HepG2 (cell line): ENCODE data around the gene C16orf86. TPM values are rescaled to one million over a fixed set of nuclear protein-coding genes. Genes with fewer than 3 reads are reported as not detected.

ENCODE experiments used
- FLYWCH1 ChIP-seq: sonication (generic); formaldehyde crosslinking; IDR thresholded peaks from 2 replicates; pipeline ENCODE4 v1.8.1; 2023; ENCODE audit warnings: mild to moderate bottlenecking, missing genetic modification reagents
- GABPB1 ChIP-seq: IDR thresholded peaks from 2 replicates; pipeline ENCODE4 v1.6.1; 2016; ENCODE audit warnings: mild to moderate bottlenecking, missing genetic modification reagents, moderate library complexity, missing compliant biosample characterization
- HHEX ChIP-seq: IDR thresholded peaks from 2 replicates; pipeline ENCODE4 v1.6.1; 2016; ENCODE audit warnings: control low read depth
- KAT2B ChIP-seq: fragments of 150-350 bp; IDR thresholded peaks from 2 replicates; pipeline ENCODE4 v1.6.1; 2014; ENCODE audit warnings: low read depth, low read length, borderline replicate concordance
- PCBP1 ChIP-seq: fragments of 200-400 bp; formaldehyde crosslinking; IDR thresholded peaks from 2 replicates; pipeline ENCODE4 v1.6.1; 2017; ENCODE audit warnings: mild to moderate bottlenecking, low read depth, low read length, borderline replicate concordance
- PHF20 ChIP-seq: sonication (generic); formaldehyde crosslinking; IDR thresholded peaks from 2 replicates; pipeline ENCODE4 v1.5.0; 2020; ENCODE audit warnings: mild to moderate bottlenecking, missing genetic modification reagents
- POGZ ChIP-seq: sonication (generic); formaldehyde crosslinking; IDR thresholded peaks from 2 replicates; pipeline ENCODE4 v1.4.0; 2020; ENCODE audit warnings: mild to moderate bottlenecking, missing genetic modification reagents
- RARA ChIP-seq: IDR thresholded peaks from 2 replicates; pipeline ENCODE4 v1.6.1; 2016; ENCODE audit warnings: missing genetic modification reagents, missing compliant biosample characterization
- RARG ChIP-seq: sonication (generic); formaldehyde crosslinking; IDR thresholded peaks from 2 replicates; pipeline ENCODE4 v1.4.0; 2020; ENCODE audit warnings: low read depth, mild to moderate bottlenecking, missing genetic modification reagents
- RELA ChIP-seq: sonication (generic); formaldehyde crosslinking; IDR thresholded peaks from 2 replicates; pipeline ENCODE4 v1.4.0; 2020; ENCODE audit warnings: missing genetic modification reagents
- SMAD1 ChIP-seq: sonication (generic); formaldehyde crosslinking; IDR thresholded peaks from 2 replicates; pipeline ENCODE4 v1.4.0; 2020; ENCODE audit warnings: missing genetic modification reagents, low read depth, mild to moderate bottlenecking, borderline replicate concordance
- SP5 ChIP-seq: IDR thresholded peaks from 2 replicates; pipeline ENCODE4 v1.6.1; 2016; ENCODE audit warnings: low read depth, borderline replicate concordance
- SRF ChIP-seq: IDR thresholded peaks from 2 replicates; pipeline ENCODE4 v1.6.1; 2011; ENCODE audit warnings: mild to moderate bottlenecking, low read depth, low read length, moderate library complexity
- SRSF9 ChIP-seq: fragments of 200-400 bp; formaldehyde crosslinking; IDR thresholded peaks from 2 replicates; pipeline ENCODE4 v1.6.1; 2018; ENCODE audit warnings: borderline replicate concordance, mild to moderate bottlenecking, low read depth, low read length; ENCODE audit not compliant: insufficient read depth, poor library complexity, severe bottlenecking
- TARDBP ChIP-seq: sonication (generic); formaldehyde crosslinking; IDR thresholded peaks from 2 replicates; pipeline ENCODE4 v1.8.0; 2022; ENCODE audit warnings: mild to moderate bottlenecking, missing genetic modification reagents
- TRIM24 ChIP-seq: sonication (generic); formaldehyde crosslinking; IDR thresholded peaks from 2 replicates; pipeline ENCODE4 v1.8.0; 2022; ENCODE audit warnings: mild to moderate bottlenecking, missing genetic modification reagents
- ZFP36L1 ChIP-seq: sonication (generic); formaldehyde crosslinking; IDR thresholded peaks from 2 replicates; pipeline ENCODE4 v1.8.0; 2022; ENCODE audit warnings: mild to moderate bottlenecking, missing genetic modification reagents, moderate library complexity
- ZMYM3 ChIP-seq: sonication (generic); formaldehyde crosslinking; IDR thresholded peaks from 2 replicates; pipeline ENCODE4 v1.5.1; 2020; ENCODE audit warnings: mild to moderate bottlenecking, missing genetic modification reagents
- ZNF616 ChIP-seq: sonication (generic); formaldehyde crosslinking; IDR thresholded peaks from 2 replicates; pipeline ENCODE4 v1.5.0; 2020; ENCODE audit warnings: low read depth, mild to moderate bottlenecking, missing genetic modification reagents
- polyA plus RNA-seq, 8 experiments: library from polyadenylated mRNA; depleted of rRNA in 3 of 8; stranded (reverse) in 7 of 8; unstranded in 1 of 8; fragments of >200 nt; fragmentation: Illumina TruSeq in 4 of 8; extraction: Trizol in 4 of 8; gene quantifications; 2 replicates each; pipeline versions ENCODE4 v1.2.1 to v1.2.3, GENCODE V29; 2011 to 2016; ENCODE audit warnings: low read depth in 4 of 8, missing spikeins in 1 of 8, mixed read lengths in 1 of 8; ENCODE audit not compliant: insufficient read depth in 1 of 8
- total RNA-seq, 5 experiments: library from RNA; depleted of rRNA; stranded (reverse); fragments of >200 nt; fragmentation: Illumina TruSeq; extraction: Trizol; gene quantifications; 2 replicates each; pipeline ENCODE4 v1.2.3, GENCODE V29; 2016; ENCODE audit warnings: low read depth in 1 of 5
- TF ChIP-seq, protein P1 (sequence below): sonication (generic); formaldehyde crosslinking; IDR thresholded peaks from 2 replicates; pipeline ENCODE4 v1.4.0; 2020; ENCODE audit warnings: missing genetic modification reagents
- TF ChIP-seq, protein P2 (sequence below): sonication (generic); formaldehyde crosslinking; IDR thresholded peaks from 2 replicates; pipeline ENCODE4 v1.5.0; 2020; ENCODE audit warnings: mild to moderate bottlenecking, missing genetic modification reagents, borderline replicate concordance
- TF ChIP-seq, protein P3 (sequence below): IDR thresholded peaks from 2 replicates; pipeline ENCODE4 v1.6.1; 2016; ENCODE audit warnings: low read depth, borderline replicate concordance
- TF ChIP-seq, protein P4 (sequence below): fragments of 450-650 bp; IDR thresholded peaks from 2 replicates; pipeline ENCODE4 v1.6.1; 2017; ENCODE audit warnings: mild to moderate bottlenecking
- TF ChIP-seq, protein P5 (sequence below): sonication (generic); formaldehyde crosslinking; IDR thresholded peaks from 2 replicates; pipeline ENCODE4 v1.4.0; 2020; ENCODE audit warnings: missing genetic modification reagents

The C16orf86 gene
- total and polyA plus RNA-seq, 2 of the 13 experiments (the other 11 are each of a cell fraction or from before 2014, with no cell fraction given): 1.5 to 3.1 TPM

DNA sequence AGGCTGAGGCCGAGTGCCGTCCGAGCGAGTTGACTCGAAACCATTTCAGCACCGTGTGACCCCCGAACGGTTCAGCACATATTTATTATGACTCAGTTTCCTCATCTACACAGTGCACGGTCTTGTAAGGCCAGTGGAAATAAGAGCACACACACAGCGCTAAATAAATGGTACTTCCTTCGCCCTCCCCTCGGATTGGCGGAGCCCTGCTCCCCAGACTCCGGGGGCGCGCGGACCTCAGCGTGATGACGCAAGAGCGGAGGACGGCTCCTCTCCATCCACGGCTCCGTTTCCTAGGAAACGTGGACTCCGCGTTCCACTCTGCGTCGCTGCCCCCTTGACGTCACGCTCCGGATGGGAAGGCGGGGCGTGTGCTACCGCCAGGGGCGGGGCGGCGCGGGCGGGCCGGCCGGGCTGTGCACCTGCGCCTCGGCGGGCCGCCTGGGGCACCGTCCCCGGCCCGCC is 6.0 kb upstream of the C16orf86 start, which contains the start of gene PARD6A (continued):
- TF ChIP-seq HHEX (CRISPR knock-in tag): no peak
- TF ChIP-seq, protein P1, sequence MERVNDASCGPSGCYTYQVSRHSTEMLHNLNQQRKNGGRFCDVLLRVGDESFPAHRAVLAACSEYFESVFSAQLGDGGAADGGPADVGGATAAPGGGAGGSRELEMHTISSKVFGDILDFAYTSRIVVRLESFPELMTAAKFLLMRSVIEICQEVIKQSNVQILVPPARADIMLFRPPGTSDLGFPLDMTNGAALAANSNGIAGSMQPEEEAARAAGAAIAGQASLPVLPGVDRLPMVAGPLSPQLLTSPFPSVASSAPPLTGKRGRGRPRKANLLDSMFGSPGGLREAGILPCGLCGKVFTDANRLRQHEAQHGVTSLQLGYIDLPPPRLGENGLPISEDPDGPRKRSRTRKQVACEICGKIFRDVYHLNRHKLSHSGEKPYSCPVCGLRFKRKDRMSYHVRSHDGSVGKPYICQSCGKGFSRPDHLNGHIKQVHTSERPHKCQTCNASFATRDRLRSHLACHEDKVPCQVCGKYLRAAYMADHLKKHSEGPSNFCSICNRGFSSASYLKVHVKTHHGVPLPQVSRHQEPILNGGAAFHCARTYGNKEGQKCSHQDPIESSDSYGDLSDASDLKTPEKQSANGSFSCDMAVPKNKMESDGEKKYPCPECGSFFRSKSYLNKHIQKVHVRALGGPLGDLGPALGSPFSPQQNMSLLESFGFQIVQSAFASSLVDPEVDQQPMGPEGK: peak; percentile 83
- TF ChIP-seq, protein P2, sequence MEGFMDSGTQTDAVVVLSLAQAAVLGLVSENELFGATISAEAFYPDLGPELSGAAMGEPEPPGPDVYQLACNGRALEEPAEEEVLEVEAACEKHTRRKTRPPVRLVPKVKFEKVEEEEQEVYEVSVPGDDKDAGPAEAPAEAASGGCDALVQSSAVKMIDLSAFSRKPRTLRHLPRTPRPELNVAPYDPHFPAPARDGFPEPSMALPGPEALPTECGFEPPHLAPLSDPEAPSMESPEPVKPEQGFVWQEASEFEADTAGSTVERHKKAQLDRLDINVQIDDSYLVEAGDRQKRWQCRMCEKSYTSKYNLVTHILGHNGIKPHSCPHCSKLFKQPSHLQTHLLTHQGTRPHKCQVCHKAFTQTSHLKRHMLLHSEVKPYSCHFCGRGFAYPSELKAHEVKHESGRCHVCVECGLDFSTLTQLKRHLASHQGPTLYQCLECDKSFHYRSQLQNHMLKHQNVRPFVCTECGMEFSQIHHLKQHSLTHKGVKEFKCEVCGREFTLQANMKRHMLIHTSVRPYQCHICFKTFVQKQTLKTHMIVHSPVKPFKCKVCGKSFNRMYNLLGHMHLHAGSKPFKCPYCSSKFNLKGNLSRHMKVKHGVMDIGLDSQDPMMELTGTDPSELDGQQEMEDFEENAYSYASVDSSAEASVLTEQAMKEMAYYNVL (CRISPR knock-in tag): 0 out of 2 replicates have a peak, but pooled peaks have one; percentile 49
- no peak for TF ChIP-seq SRSF9
- TF ChIP-seq, protein P3, sequence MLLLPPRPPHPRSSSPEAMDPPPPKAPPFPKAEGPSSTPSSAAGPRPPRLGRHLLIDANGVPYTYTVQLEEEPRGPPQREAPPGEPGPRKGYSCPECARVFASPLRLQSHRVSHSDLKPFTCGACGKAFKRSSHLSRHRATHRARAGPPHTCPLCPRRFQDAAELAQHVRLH (CRISPR knock-in tag): no peak
- TF ChIP-seq PCBP1: no peak
- 0 out of 2 replicates have a peak, but pooled peaks have one; percentile 14 for TF ChIP-seq TARDBP (CRISPR knock-in tag)
- no peak; the same call in 1 of the 2 replicates for TF ChIP-seq RELA
- TF ChIP-seq SP5 (CRISPR knock-in tag): peak; percentile 37; the same call in 1 of the 2 replicates
- no peak; the same call in none of the 2 replicates for TF ChIP-seq PHF20 (CRISPR knock-in tag)
- TF ChIP-seq ZFP36L1: peak; percentile 91
- no peak for TF ChIP-seq ZNF616 (CRISPR knock-in tag)
- no peak for TF ChIP-seq FLYWCH1 (CRISPR knock-in tag)
- TF ChIP-seq, protein P4, sequence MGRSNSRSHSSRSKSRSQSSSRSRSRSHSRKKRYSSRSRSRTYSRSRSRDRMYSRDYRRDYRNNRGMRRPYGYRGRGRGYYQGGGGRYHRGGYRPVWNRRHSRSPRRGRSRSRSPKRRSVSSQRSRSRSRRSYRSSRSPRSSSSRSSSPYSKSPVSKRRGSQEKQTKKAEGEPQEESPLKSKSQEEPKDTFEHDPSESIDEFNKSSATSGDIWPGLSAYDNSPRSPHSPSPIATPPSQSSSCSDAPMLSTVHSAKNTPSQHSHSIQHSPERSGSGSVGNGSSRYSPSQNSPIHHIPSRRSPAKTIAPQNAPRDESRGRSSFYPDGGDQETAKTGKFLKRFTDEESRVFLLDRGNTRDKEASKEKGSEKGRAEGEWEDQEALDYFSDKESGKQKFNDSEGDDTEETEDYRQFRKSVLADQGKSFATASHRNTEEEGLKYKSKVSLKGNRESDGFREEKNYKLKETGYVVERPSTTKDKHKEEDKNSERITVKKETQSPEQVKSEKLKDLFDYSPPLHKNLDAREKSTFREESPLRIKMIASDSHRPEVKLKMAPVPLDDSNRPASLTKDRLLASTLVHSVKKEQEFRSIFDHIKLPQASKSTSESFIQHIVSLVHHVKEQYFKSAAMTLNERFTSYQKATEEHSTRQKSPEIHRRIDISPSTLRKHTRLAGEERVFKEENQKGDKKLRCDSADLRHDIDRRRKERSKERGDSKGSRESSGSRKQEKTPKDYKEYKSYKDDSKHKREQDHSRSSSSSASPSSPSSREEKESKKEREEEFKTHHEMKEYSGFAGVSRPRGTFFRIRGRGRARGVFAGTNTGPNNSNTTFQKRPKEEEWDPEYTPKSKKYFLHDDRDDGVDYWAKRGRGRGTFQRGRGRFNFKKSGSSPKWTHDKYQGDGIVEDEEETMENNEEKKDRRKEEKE: no peak
- peak; percentile 20; the same call in 1 of the 2 replicates for TF ChIP-seq RARA (CRISPR knock-in tag)
- TF ChIP-seq SMAD1: 0 out of 2 replicates have a peak, but pooled peaks have one; percentile 1
- no peak for TF ChIP-seq TRIM24 (CRISPR knock-in tag)
- TF ChIP-seq RARG (CRISPR knock-in tag): no peak
- TF ChIP-seq KAT2B: no peak
- TF ChIP-seq POGZ: peak; percentile 55; the same call in 1 of the 2 replicates
- TF ChIP-seq ZMYM3: 0 out of 2 replicates have a peak, but pooled peaks have one; percentile 10
- TF ChIP-seq, protein P5, sequence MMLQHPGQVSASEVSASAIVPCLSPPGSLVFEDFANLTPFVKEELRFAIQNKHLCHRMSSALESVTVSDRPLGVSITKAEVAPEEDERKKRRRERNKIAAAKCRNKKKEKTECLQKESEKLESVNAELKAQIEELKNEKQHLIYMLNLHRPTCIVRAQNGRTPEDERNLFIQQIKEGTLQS (CRISPR knock-in tag): peak; percentile 94
- peak; percentile 20; the same call in 1 of the 2 replicates for TF ChIP-seq GABPB1 (CRISPR knock-in tag)
- TF ChIP-seq SRF: no peak
